HepG2 (cell line): ENCODE measurements around the gene COMMD4. TPM values are rescaled to one million over a fixed set of nuclear protein-coding genes. Genes with fewer than 3 reads are reported as not detected.

ENCODE experiments used
- AGO1 ChIP-seq: fragments of 200-400 bp; formaldehyde crosslinking; IDR thresholded peaks from 2 replicates; pipeline ENCODE4 v1.6.1; 2017; ENCODE audit warnings: mild to moderate bottlenecking, low read depth, low read length, moderate library complexity; ENCODE audit not compliant: poor library complexity, severe bottlenecking
- ARNT ChIP-seq: fragments of 450-650 bp; IDR thresholded peaks from 2 replicates; pipeline ENCODE4 v1.6.1; 2017
- ETV5 ChIP-seq: IDR thresholded peaks from 2 replicates; pipeline ENCODE4 v1.6.1; 2018; ENCODE audit warnings: missing biosample characterization, missing genetic modification reagents, inconsistent platforms, borderline replicate concordance
- GMEB2 ChIP-seq: IDR thresholded peaks from 2 replicates; pipeline ENCODE4 v1.6.1; 2016; ENCODE audit warnings: missing biosample characterization, missing genetic modification reagents, low read depth
- HIVEP1 ChIP-seq: sonication (generic); formaldehyde crosslinking; IDR thresholded peaks from 2 replicates; pipeline ENCODE4 v1.4.0; 2020; ENCODE audit warnings: mild to moderate bottlenecking, missing genetic modification reagents
- HNF4G ChIP-seq, 2 experiments: sonication (generic) in 1 of 2; formaldehyde crosslinking in 1 of 2; IDR thresholded peaks; 2 replicates each; pipeline versions ENCODE4 v1.4.0 to v1.6.1; 2011 to 2020; ENCODE audit warnings: borderline replicate concordance in 2 of 2, low read depth in 2 of 2, mild to moderate bottlenecking in 2 of 2, low read length in 1 of 2, missing genetic modification reagents in 1 of 2, moderate library complexity in 1 of 2
- IKZF1 ChIP-seq: fragments of 450-650 bp; IDR thresholded peaks from 2 replicates; pipeline ENCODE4 v1.7.1; 2016
- JUNB ChIP-seq: sonication (generic); formaldehyde crosslinking; IDR thresholded peaks from 2 replicates; pipeline ENCODE4 v1.8.0; 2022; ENCODE audit warnings: missing genetic modification reagents, mild to moderate bottlenecking, borderline replicate concordance
- KDM3A ChIP-seq: IDR thresholded peaks from 2 replicates; pipeline ENCODE4 v1.6.1; 2018; ENCODE audit warnings: low read depth, missing compliant biosample characterization
- LCORL ChIP-seq, 2 experiments: fragments of 450-650 bp in 1 of 2; sonication (generic) in 1 of 2; formaldehyde crosslinking in 1 of 2; IDR thresholded peaks; 2 replicates each; pipeline versions ENCODE4 v1.5.0 to v1.6.1; 2017 to 2020; ENCODE audit warnings: antibody characterized with exemption in 1 of 2, missing genetic modification reagents in 1 of 2
- MLLT10 ChIP-seq: sonication (generic); formaldehyde crosslinking; IDR thresholded peaks from 2 replicates; pipeline ENCODE4 v1.4.0; 2020; ENCODE audit warnings: missing genetic modification reagents
- NKX3-1 ChIP-seq: sonication (generic); formaldehyde crosslinking; IDR thresholded peaks from 2 replicates; pipeline ENCODE4 v1.5.0; 2020; ENCODE audit warnings: missing genetic modification reagents
- POGZ ChIP-seq: sonication (generic); formaldehyde crosslinking; IDR thresholded peaks from 2 replicates; pipeline ENCODE4 v1.4.0; 2020; ENCODE audit warnings: mild to moderate bottlenecking, missing genetic modification reagents
- POLR2A ChIP-seq, 2 experiments: IDR thresholded peaks; 2 replicates each; pipeline ENCODE4 v1.6.1; 2011; ENCODE audit warnings: low read depth in 2 of 2, low read length in 2 of 2, mild to moderate bottlenecking in 1 of 2, moderate library complexity in 1 of 2; ENCODE audit not compliant: insufficient read depth in 1 of 2
- RBM22 ChIP-seq: fragments of 200-400 bp; formaldehyde crosslinking; optimal IDR thresholded peaks from 2 replicates; pipeline ENCODE3; 2017; ENCODE audit warnings: mild to moderate bottlenecking, low read length, moderate library complexity
- RFX1 ChIP-seq: fragments of 450-650 bp; IDR thresholded peaks from 2 replicates; pipeline ENCODE4 v1.6.1; 2017
- SATB2 ChIP-seq: sonication (generic); formaldehyde crosslinking; IDR thresholded peaks from 2 replicates; pipeline ENCODE4 v1.5.0; 2020; ENCODE audit warnings: missing genetic modification reagents
- SETDB1 ChIP-seq: sonication (generic); formaldehyde crosslinking; IDR thresholded peaks from 2 replicates; pipeline ENCODE4 v1.5.1; 2020; ENCODE audit warnings: missing genetic modification reagents, mild to moderate bottlenecking, borderline replicate concordance
- SMAD1 ChIP-seq: sonication (generic); formaldehyde crosslinking; IDR thresholded peaks from 2 replicates; pipeline ENCODE4 v1.4.0; 2020; ENCODE audit warnings: missing genetic modification reagents, low read depth, mild to moderate bottlenecking, borderline replicate concordance
- SRSF9 ChIP-seq: fragments of 200-400 bp; formaldehyde crosslinking; IDR thresholded peaks from 2 replicates; pipeline ENCODE4 v1.6.1; 2018; ENCODE audit warnings: borderline replicate concordance, mild to moderate bottlenecking, low read depth, low read length; ENCODE audit not compliant: insufficient read depth, poor library complexity, severe bottlenecking
- STAT5B ChIP-seq: sonication (generic); formaldehyde crosslinking; IDR thresholded peaks from 2 replicates; pipeline ENCODE4 v1.4.0; 2020; ENCODE audit warnings: missing genetic modification reagents
- TOE1 ChIP-seq: sonication (generic); formaldehyde crosslinking; IDR thresholded peaks from 2 replicates; pipeline ENCODE4 v1.4.0; 2020; ENCODE audit warnings: mild to moderate bottlenecking, missing genetic modification reagents
- ZNF121 ChIP-seq: sonication (generic); formaldehyde crosslinking; IDR thresholded peaks from 2 replicates; pipeline ENCODE4 v1.5.0; 2020; ENCODE audit warnings: mild to moderate bottlenecking, missing genetic modification reagents
- ZNF136 ChIP-seq: sonication (generic); formaldehyde crosslinking; IDR thresholded peaks from 2 replicates; pipeline ENCODE4 v1.8.1; 2022; ENCODE audit warnings: low read depth, mild to moderate bottlenecking, moderate library complexity, missing genetic modification reagents
- ZNF350 ChIP-seq: sonication (generic); formaldehyde crosslinking; IDR thresholded peaks from 2 replicates; pipeline ENCODE4 v1.4.0; 2020; ENCODE audit warnings: mild to moderate bottlenecking, low read depth, missing genetic modification reagents, borderline replicate concordance
- ZNF451 ChIP-seq: sonication (generic); formaldehyde crosslinking; IDR thresholded peaks from 2 replicates; pipeline ENCODE4 v1.5.0; 2020; ENCODE audit warnings: mild to moderate bottlenecking, missing genetic modification reagents
- ZNF761 ChIP-seq: sonication (generic); formaldehyde crosslinking; conservative IDR thresholded peaks from 2 replicates; pipeline ENCODE4 v1.4.0; 2020; ENCODE audit warnings: mild to moderate bottlenecking, missing genetic modification reagents
- polyA plus RNA-seq, 8 experiments: library from polyadenylated mRNA; depleted of rRNA in 3 of 8; stranded (reverse) in 7 of 8; unstranded in 1 of 8; fragments of >200 nt; fragmentation: Illumina TruSeq in 4 of 8; extraction: Trizol in 4 of 8; gene quantifications; 2 replicates each; pipeline versions ENCODE4 v1.2.1 to v1.2.3, GENCODE V29; 2011 to 2016; ENCODE audit warnings: low read depth in 4 of 8, missing spikeins in 1 of 8, mixed read lengths in 1 of 8; ENCODE audit not compliant: insufficient read depth in 1 of 8
- total RNA-seq, 5 experiments: library from RNA; depleted of rRNA; stranded (reverse); fragments of >200 nt; fragmentation: Illumina TruSeq; extraction: Trizol; gene quantifications; 2 replicates each; pipeline ENCODE4 v1.2.3, GENCODE V29; 2016; ENCODE audit warnings: low read depth in 1 of 5
- TF ChIP-seq, protein P1 (sequence below): sonication (generic); formaldehyde crosslinking; IDR thresholded peaks from 2 replicates; pipeline ENCODE4 v1.5.0; 2020; ENCODE audit warnings: missing genetic modification reagents
- TF ChIP-seq, protein P2 (sequence below): sonication (generic); formaldehyde crosslinking; IDR thresholded peaks from 2 replicates; pipeline ENCODE4 v1.4.0; 2020; ENCODE audit warnings: missing genetic modification reagents

Gene COMMD4
- total and polyA plus RNA-seq, 2 of the 13 experiments (the other 11 are each of a cell fraction or from before 2014, with no cell fraction given): 45.8 to 89.9 TPM

DNA sequence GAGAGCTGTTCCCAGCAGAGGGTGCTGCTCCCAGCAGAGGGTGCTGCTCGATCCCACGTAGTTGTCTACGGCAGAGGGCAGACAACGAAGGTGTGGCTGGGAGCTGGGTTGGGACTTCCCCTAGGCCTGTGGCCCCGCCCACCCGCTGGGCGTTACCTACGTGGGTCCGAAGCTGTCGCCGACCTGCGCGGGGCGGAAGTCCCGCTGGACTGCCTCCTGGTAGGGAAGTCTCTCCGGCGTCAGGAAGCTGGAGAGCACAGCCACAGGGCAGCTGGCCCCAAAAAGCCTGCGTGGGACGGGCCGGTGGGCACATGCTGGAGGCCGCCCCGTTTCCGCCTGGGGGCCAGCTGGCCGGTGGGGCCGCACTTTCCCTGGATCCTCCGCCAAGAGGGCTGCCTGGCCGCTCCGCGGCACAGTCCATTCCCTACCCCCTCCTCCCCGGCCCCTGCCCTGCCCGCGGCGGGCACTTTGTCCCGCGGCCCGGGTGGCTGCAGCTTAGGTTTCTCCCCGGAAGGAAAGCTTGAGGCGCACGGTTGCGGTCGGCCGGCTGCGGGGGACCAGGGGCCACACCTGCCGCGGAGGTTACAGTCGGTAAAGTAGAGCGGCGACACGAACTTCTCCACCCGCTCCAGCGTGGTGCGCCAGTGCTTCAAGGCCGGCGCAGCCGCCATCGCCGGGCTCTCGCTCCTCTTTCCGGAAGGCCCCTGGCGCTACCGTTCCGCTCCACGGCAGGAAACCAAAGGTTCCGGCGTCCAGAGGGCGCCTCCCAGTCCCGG lies 32.2 kb downstream of the COMMD4 start, which contains the start of gene MAN2C1 (continued):
- TF ChIP-seq RBM22 (peak; percentile 75), JUNB (CRISPR knock-in tag) (no peak), AGO1 (peak; percentile 90), SETDB1 (CRISPR knock-in tag) (no peak), HIVEP1 (CRISPR knock-in tag) (peak; percentile 34; the same call in 1 of the 2 replicates), SRSF9 (no peak), POLR2A (IDR thresholded peaks at IDR 0.05; ENCODE audit: insufficient read depth in 1 of 2, low read depth in 2 of 2, low read length in 2 of 2) (peak; percentile 85 to 98), GMEB2 (CRISPR knock-in tag) (peak; percentile 62; the same call in 1 of the 2 replicates), SATB2 (CRISPR knock-in tag) (no peak; the same call in 1 of the 2 replicates), ZNF121 (CRISPR knock-in tag) (peak; percentile 63; the same call in 1 of the 2 replicates), ZNF451 (CRISPR knock-in tag) (no peak), LCORL (IDR thresholded peaks at IDR 0.05) (no peak), LCORL (CRISPR knock-in tag; IDR thresholded peaks at IDR 0.05) (peak; percentile 76; the same call in 1 of the 2 replicates), ETV5 (CRISPR knock-in tag) (peak; percentile 86), POGZ (peak; percentile 53; the same call in 1 of the 2 replicates), ZNF761 (CRISPR knock-in tag) (peak; percentile 88), STAT5B (CRISPR knock-in tag) (peak; percentile 36), SMAD1 (CRISPR knock-in tag) (0 out of 2 replicates have a peak, but pooled peaks have one; percentile 61), NKX3-1 (CRISPR knock-in tag) (peak; percentile 69; the same call in 1 of the 2 replicates), TOE1 (no peak; the same call in 1 of the 2 replicates), HNF4G (IDR thresholded peaks at IDR 0.05; ENCODE audit: borderline replicate concordance, low read depth, low read length) (no peak), HNF4G (CRISPR knock-in tag; IDR thresholded peaks at IDR 0.05; ENCODE audit: borderline replicate concordance, low read depth) (no peak; the same call in 1 of the 2 replicates), RFX1 (no peak), KDM3A (CRISPR knock-in tag) (peak; percentile 75; the same call in 1 of the 2 replicates), IKZF1 (no peak), MLLT10 (CRISPR knock-in tag) (no peak), ZNF136 (CRISPR knock-in tag) (peak; percentile 65; the same call in 1 of the 2 replicates), ZNF350 (CRISPR knock-in tag) (peak; percentile 80), ARNT (no peak)
- TF ChIP-seq, protein P1, sequence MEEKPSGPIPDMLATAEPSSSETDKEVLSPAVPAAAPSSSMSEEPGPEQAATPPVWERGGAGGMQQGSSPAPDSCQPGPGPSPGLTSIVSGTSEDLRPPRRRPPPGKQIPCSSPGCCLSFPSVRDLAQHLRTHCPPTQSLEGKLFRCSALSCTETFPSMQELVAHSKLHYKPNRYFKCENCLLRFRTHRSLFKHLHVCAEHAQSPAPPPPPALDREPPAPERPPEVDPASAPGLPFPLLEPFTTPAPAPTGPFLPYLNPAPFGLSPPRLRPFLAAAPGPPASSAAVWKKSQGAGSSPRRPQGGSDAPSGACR (CRISPR knock-in tag): peak; percentile 78
- TF ChIP-seq, protein P2, sequence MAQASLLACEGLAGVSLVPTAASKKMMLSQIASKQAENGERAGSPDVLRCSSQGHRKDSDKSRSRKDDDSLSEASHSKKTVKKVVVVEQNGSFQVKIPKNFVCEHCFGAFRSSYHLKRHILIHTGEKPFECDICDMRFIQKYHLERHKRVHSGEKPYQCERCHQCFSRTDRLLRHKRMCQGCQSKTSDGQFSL: no peak
